Skeletal muscle satellite cell (primary cell): ENCODE results near the gene MAML3.

ENCODE experiments used
- H3K27me3 ChIP-seq: 2 replicates; pipeline ENCODE4 v1.7.0; 2013; ENCODE audit warnings: low read length; ENCODE audit not compliant: control insufficient read depth, insufficient read depth
- H3K36me3 ChIP-seq: 2 replicates; pipeline ENCODE4 v1.7.0; 2013; ENCODE audit warnings: mild to moderate bottlenecking, control low read depth, low read length; ENCODE audit not compliant: insufficient read depth
- H3K4me1 ChIP-seq: 2 replicates; pipeline ENCODE4 v1.7.0; 2013; ENCODE audit warnings: low read length; ENCODE audit not compliant: control insufficient read depth, insufficient read depth
- H3K4me2 ChIP-seq: 2 replicates; pipeline ENCODE4 v1.7.0; 2013; ENCODE audit warnings: mild to moderate bottlenecking, low read length
- H3K4me3 ChIP-seq: 2 replicates; pipeline ENCODE4 v1.7.0; 2013; ENCODE audit warnings: low read length
- H3K9ac ChIP-seq: 2 replicates; pipeline ENCODE4 v1.7.0; 2013; ENCODE audit warnings: mild to moderate bottlenecking, low read depth, low read length, moderate library complexity
- H3K9me3 ChIP-seq: replicated peaks from 2 replicates; pipeline ENCODE4 v1.7.0; 2013; ENCODE audit warnings: mild to moderate bottlenecking, control low read depth, low read length

Gene MAML3

DNA sequence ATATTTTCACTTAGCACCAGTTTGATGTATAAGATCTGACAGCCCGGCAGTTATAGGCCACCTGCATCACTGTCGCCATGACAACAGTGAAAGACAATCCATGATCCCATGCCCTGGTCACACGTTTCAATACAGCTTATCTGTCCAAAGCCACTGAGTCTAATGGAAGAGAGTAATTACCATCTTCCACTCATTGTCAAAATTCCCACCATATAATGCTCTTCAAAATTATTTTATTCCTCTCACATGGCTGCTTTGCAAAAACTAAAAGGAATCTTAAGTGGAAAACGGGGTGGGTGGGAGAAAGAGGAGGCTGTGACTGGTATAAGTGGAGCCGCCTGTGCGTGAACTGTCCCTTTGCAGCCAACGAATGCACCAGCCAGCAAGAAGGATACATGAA is 44.2 kb downstream of the MAML3 start:
- no peak overlapping the region for H3K9ac ChIP-seq
- H3K4me2 ChIP-seq: no peak overlapping the region
- no peak overlapping the region for H3K4me3 ChIP-seq
- peaks cover 3% of the 10 kb centered on the region for H3K4me1 ChIP-seq
- H3K27me3 ChIP-seq: no peaks in the 10 kb centered on the region
- no peaks in the 10 kb centered on the region for H3K9me3 ChIP-seq
- H3K36me3 ChIP-seq: no peaks in the 10 kb centered on the region

DNA sequence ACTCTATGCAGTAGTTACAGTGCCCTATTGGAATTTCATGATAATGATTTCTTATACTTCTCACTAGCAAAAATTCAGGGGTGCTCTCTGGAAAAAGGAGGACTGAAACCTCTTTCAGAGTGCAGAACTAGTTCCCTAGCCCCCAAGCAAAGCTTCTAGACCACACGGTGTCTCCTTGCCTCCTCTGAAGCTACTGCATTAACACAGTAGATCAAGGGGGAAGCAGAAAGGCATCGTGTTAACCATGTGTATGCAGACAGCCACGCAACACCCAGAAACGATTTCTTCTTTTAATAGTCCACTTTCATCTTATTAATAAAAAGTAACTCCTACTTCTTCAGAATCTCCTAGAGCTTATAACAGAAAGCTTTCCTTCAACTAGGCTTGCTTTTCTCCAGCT is 44.7 kb downstream of the MAML3 start:
- H3K9ac ChIP-seq: no peak overlapping the region
- H3K27me3 ChIP-seq: no peaks in the 10 kb centered on the region
- peaks cover 3% of the 10 kb centered on the region for H3K4me1 ChIP-seq
- no peaks in the 10 kb centered on the region for H3K9me3 ChIP-seq
- H3K4me3 ChIP-seq: no peak overlapping the region
- H3K36me3 ChIP-seq: no peaks in the 10 kb centered on the region
- H3K4me2 ChIP-seq: no peak overlapping the region

GRCh38 chr4:140108713-140109230 is 45.2 kb downstream of the MAML3 start:
- Histone ChIP-seq H3K9me3 (no peaks in the 10 kb centered on the region), H3K27me3 (no peaks in the 10 kb centered on the region), H3K9ac (no peak overlapping the region), H3K36me3 (no peaks in the 10 kb centered on the region), H3K4me3 (no peak overlapping the region), H3K4me1 (peaks cover 4% of the 10 kb centered on the region), H3K4me2 (no peak overlapping the region)

- H3K4me2 ChIP-seq: no peak overlapping the region
- no peak overlapping the region for H3K4me3 ChIP-seq
- H3K27me3 ChIP-seq: no peaks in the 10 kb centered on the region
- H3K4me1 ChIP-seq: peaks cover 9% of the 10 kb centered on the region
- H3K9me3 ChIP-seq: no peaks in the 10 kb centered on the region
- no peaks in the 10 kb centered on the region for H3K36me3 ChIP-seq
- no peak overlapping the region for H3K9ac ChIP-seq
Observed at GRCh38 chr4:140108243-140108642, 45.7 kb downstream of the MAML3 start.

- Histone ChIP-seq H3K4me3 (no peak overlapping the region), H3K36me3 (no peaks in the 10 kb centered on the region), H3K9me3 (no peaks in the 10 kb centered on the region), H3K9ac (no peak overlapping the region), H3K4me1 (peaks cover 15% of the 10 kb centered on the region), H3K27me3 (no peaks in the 10 kb centered on the region), H3K4me2 (no peak overlapping the region)
Observed at GRCh38 chr4:140106289-140106844, 47.6 kb downstream of the MAML3 start.

DNA sequence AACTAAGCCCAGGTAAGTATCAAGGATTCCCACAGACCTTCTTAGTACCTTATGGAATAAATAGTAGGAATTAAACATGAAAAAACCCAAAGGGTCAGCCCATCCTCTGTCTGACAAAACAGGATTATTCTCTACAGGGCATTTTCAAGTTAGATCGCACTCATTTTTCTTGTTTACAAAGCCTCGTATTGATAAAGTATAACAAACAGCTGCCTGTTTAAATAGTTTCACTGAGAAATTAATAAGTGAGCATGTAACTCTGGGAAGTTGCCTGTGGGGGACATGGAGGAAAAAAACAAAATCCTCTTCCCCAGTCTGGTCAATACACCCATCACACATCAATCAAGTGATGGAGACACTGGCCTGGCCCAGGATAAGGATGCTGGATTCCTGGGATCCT is 48.5 kb downstream of the MAML3 start:
- no peaks in the 10 kb centered on the region for H3K36me3 ChIP-seq

DNA sequence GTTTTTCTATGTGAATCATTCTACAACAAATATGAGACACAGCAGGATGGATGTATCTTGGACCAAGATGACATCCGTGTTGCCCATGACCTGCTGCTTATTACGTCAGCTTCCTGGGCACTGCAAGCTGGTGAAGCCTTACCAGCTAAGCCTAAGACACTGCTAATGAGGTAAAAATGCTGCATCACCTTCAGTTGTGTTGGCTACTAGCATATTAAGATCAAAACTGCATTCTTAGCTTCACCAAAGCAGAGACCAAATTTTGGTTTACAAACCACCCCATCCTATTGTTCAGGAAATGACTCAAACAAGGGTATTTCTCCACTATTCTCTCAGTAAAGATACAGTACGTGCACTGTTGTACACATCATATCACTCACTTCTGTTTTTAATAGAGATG is 50.3 kb downstream of the MAML3 start:
- Histone ChIP-seq H3K27me3 (no peaks in the 10 kb centered on the region), H3K4me1 (peaks cover 33% of the 10 kb centered on the region), H3K9me3 (no peaks in the 10 kb centered on the region), H3K4me3 (no peak overlapping the region), H3K36me3 (no peaks in the 10 kb centered on the region), H3K4me2 (peak overlapping the region; percentile 13), H3K9ac (peak overlapping the region; percentile 41)

More for the DNA sequence above, 48.5 kb downstream of the MAML3 start:
- no peak overlapping the region for H3K4me3 ChIP-seq
- no peak overlapping the region for H3K9ac ChIP-seq
- no peaks in the 10 kb centered on the region for H3K27me3 ChIP-seq
- H3K4me2 ChIP-seq: no peak overlapping the region
- no peaks in the 10 kb centered on the region for H3K9me3 ChIP-seq
- peaks cover 16% of the 10 kb centered on the region for H3K4me1 ChIP-seq

GRCh38 chr4:140102421-140102820 is 51.6 kb downstream of the MAML3 start:
- H3K9ac ChIP-seq: no peak overlapping the region
- H3K4me1 ChIP-seq: peaks cover 38% of the 10 kb centered on the region
- no peaks in the 10 kb centered on the region for H3K36me3 ChIP-seq

GRCh38 chr4:140100771-140101170 is 53.2 kb downstream of the MAML3 start:
- no peak overlapping the region for H3K9ac ChIP-seq
- no peaks in the 10 kb centered on the region for H3K36me3 ChIP-seq
- no peak overlapping the region for H3K4me3 ChIP-seq
- H3K4me2 ChIP-seq: no peak overlapping the region
- peaks cover 49% of the 10 kb centered on the region for H3K4me1 ChIP-seq
- H3K9me3 ChIP-seq: no peaks in the 10 kb centered on the region
- no peaks in the 10 kb centered on the region for H3K27me3 ChIP-seq

More at GRCh38 chr4:140102421-140102820, 51.6 kb downstream of the MAML3 start:
- H3K4me3 ChIP-seq: no peak overlapping the region
- H3K9me3 ChIP-seq: no peaks in the 10 kb centered on the region
- H3K27me3 ChIP-seq: no peaks in the 10 kb centered on the region
- no peak overlapping the region for H3K4me2 ChIP-seq

DNA sequence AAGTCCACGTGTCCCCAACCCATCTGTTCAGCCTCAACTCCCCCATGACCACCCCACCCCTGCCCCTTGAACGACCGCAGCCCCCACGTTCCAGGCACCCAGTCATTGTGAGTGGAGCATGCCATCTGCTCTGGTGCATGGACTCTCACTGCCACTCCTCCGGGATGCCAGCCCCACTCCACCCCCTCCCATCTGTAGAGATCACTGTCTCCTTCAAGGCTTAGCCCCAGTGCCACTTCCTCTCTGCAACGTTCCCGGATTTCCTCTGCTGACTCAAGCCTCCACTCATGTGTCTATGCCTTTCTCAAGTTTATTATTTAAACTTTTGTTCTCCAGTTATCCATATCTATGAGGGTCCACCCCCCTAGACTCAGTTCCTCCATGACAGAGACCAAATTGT is 54.0 kb downstream of the MAML3 start:
- Histone ChIP-seq H3K9ac (no peak overlapping the region), H3K4me3 (no peak overlapping the region), H3K36me3 (no peaks in the 10 kb centered on the region), H3K9me3 (no peaks in the 10 kb centered on the region), H3K27me3 (no peaks in the 10 kb centered on the region), H3K4me1 (peaks cover 52% of the 10 kb centered on the region), H3K4me2 (no peak overlapping the region)

DNA sequence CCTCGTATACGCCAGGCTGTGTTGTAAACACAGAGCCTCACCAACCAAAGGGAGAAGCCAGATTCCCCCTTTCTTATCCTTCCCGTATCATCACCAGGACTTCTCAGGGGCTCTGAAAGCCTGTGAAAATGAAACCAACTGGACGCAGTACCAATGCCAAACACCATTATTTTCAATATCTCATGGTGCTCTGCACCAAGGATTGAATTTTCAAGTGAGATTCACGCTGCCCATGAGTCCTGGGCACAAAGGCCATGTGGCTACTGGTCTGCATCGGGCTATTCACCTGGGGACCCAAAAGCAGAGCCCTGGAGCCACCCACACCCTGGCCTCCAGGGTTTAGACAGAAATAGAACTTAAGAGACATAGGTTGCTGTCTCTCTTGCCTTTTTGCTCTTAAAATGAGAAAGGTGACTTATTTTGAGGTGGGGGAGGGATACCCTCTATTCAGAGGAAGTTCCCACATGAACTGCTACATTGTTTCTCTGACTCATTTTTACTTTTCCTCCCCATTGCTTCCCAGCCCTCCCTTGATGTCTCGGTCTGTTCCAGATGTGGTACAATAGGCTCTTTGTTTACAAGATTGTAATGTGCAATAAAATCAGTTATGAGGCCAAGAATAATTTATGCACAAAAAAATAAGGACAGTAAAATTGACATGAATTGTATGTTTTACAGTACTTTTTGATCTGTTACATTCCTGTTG is 55.4 kb downstream of the MAML3 start:
- no peaks in the 10 kb centered on the region for H3K9me3 ChIP-seq
- H3K4me3 ChIP-seq: peak overlapping the region; percentile 18
- peak overlapping the region; percentile 64 for H3K4me2 ChIP-seq
- peak overlapping the region; percentile 1 for H3K9ac ChIP-seq
- H3K4me1 ChIP-seq: peaks cover 50% of the 10 kb centered on the region
- no peaks in the 10 kb centered on the region for H3K36me3 ChIP-seq
- no peaks in the 10 kb centered on the region for H3K27me3 ChIP-seq

DNA sequence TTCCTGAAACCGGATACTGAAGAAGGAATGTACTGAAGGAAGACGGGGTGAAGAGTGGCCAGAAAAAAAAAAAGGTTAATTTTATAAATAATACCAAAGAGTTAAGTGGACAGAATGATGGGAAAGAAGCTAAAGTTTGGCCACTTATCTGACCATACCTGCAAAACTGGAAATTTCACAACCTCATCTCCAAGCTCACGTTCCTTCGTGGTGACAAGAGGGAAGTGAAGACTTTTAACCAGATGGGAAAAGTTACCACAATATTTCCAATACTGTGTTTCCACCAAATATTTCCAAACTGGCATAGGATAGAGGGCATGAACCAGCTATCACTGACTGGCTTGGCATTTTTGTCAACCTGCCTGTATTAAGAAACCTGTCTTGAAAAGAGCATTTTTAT is 56.4 kb downstream of the MAML3 start:
- Histone ChIP-seq H3K36me3 (no peaks in the 10 kb centered on the region), H3K9ac (no peak overlapping the region), H3K4me3 (no peak overlapping the region), H3K4me1 (peaks cover 44% of the 10 kb centered on the region), H3K4me2 (no peak overlapping the region), H3K9me3 (no peaks in the 10 kb centered on the region), H3K27me3 (no peaks in the 10 kb centered on the region)
